ENCODE data around the gene CD38.

GRCh38 chr4:15742083-15742582 lies 36.0 kb upstream of the CD38 start:
- TF ChIP-seq CTCF (IDR thresholded peaks at IDR 0.05): no peak
- no peak for TF ChIP-seq POLR2A (IDR thresholded peaks at IDR 0.05)
- TF ChIP-seq POLR2AphosphoS5 (IDR thresholded peaks at IDR 0.05): no peak
- no peak for TF ChIP-seq EP300 (IDR thresholded peaks at IDR 0.05)
